Measurements from ENCODE around the gene GABRP. TPM values are rescaled to one million over a fixed set of nuclear protein-coding genes. Genes with fewer than 3 reads are reported as not detected.

GABRP gene
- total and polyA plus RNA-seq, 2 experiments from 2014 or later, result 3.6 to 6.3 TPM

- H3K9me3 Mint-ChIP-seq, result no peaks in the 10 kb centered on the region
- peaks cover 3% of the 10 kb centered on the region for H3K27me3 Mint-ChIP-seq (ENCODE audit: insufficient read depth, low read depth, poor library complexity)
- ATAC-seq (peak; percentile 30; the same call in 2 of the 3 replicates), DNase-seq (ENCODE audit: low spot score) (peak; percentile 68)
- Histone ChIP-seq H3K4me3 (no peak overlapping the region), H3K4me1 (ENCODE audit: insufficient read depth) (peaks cover 16% of the 10 kb centered on the region), H3F3A (replicated peaks; ENCODE audit: low read depth) (no peaks in the 10 kb centered on the region), H4K20me1 (replicated peaks; ENCODE audit: insufficient read depth) (no peaks in the 10 kb centered on the region), H3K27ac (ENCODE audit: low read depth) (no peak overlapping the region), H3K4me2 (no peak overlapping the region), H3K27me3 (ENCODE audit: insufficient read depth) (no peaks in the 10 kb centered on the region), H3K79me2 (replicated peaks; ENCODE audit: insufficient read depth) (no peaks in the 10 kb centered on the region), H2AFZ (no peak overlapping the region), H3K36me3 (ENCODE audit: insufficient read depth) (no peaks in the 10 kb centered on the region), H3K9me2 (ENCODE audit: insufficient read depth) (0 out of 2 replicates have a peak, but pooled peaks cover 4% of the 10 kb centered on the region)
- H3K4me1 Mint-ChIP-seq, result peaks cover 35% of the 10 kb centered on the region
- peaks cover 3% of the 10 kb centered on the region; the same call in 1 of the 3 replicates for H3K36me3 Mint-ChIP-seq (ENCODE audit: low read depth)
- TF ChIP-seq ZNF331 (CRISPR knock-in tag; IDR thresholded peaks at IDR 0.05; ENCODE audit: low read depth) (no peak), ZNF462 (CRISPR knock-in tag; IDR thresholded peaks at IDR 0.05) (no peak), CTCF (conservative IDR thresholded peaks at IDR 0.05; ENCODE audit: low read depth in 2 of 2) (peak; percentile 10 to 33; a peak in 2 of 4 replicates), EZH2 (IDR thresholded peaks at IDR 0.05; ENCODE audit: low read depth, unreplicated experiment) (no peak), CREB1 (CRISPR knock-in tag; IDR thresholded peaks at IDR 0.05; ENCODE audit: low read depth) (no peak), JUNB (IDR thresholded peaks at IDR 0.05; ENCODE audit: unreplicated experiment) (no peak)
- TF ChIP-seq, protein P1, sequence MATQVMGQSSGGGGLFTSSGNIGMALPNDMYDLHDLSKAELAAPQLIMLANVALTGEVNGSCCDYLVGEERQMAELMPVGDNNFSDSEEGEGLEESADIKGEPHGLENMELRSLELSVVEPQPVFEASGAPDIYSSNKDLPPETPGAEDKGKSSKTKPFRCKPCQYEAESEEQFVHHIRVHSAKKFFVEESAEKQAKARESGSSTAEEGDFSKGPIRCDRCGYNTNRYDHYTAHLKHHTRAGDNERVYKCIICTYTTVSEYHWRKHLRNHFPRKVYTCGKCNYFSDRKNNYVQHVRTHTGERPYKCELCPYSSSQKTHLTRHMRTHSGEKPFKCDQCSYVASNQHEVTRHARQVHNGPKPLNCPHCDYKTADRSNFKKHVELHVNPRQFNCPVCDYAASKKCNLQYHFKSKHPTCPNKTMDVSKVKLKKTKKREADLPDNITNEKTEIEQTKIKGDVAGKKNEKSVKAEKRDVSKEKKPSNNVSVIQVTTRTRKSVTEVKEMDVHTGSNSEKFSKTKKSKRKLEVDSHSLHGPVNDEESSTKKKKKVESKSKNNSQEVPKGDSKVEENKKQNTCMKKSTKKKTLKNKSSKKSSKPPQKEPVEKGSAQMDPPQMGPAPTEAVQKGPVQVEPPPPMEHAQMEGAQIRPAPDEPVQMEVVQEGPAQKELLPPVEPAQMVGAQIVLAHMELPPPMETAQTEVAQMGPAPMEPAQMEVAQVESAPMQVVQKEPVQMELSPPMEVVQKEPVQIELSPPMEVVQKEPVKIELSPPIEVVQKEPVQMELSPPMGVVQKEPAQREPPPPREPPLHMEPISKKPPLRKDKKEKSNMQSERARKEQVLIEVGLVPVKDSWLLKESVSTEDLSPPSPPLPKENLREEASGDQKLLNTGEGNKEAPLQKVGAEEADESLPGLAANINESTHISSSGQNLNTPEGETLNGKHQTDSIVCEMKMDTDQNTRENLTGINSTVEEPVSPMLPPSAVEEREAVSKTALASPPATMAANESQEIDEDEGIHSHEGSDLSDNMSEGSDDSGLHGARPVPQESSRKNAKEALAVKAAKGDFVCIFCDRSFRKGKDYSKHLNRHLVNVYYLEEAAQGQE (IDR thresholded peaks at IDR 0.05; ENCODE audit: unreplicated experiment), result no peak
- H3K4me3 Mint-ChIP-seq, result no peak overlapping the region
- no peak overlapping the region for H3K27ac Mint-ChIP-seq
Measured at GRCh38 chr5:170769898-170770416, 13.6 kb upstream of the GABRP start.

Data from GM23338 (cell line).